DMS53 treated with DMSO at 0.1 percent for 48 hours (cell line): ENCODE results near the gene DPP10.

Experiments used
- DNase-seq: peaks from one replicate; lab custom pipeline; 2025; ENCODE audit not compliant: unreplicated experiment; lab: John Stamatoyannopoulos, UW

DPP10 gene

GRCh38 chr2:115201386-115201785, 758.9 kb downstream of the DPP10 start:
- no peak for DNase-seq

GRCh38 chr2:115208493-115209164, 766.2 kb downstream of the DPP10 start:
- DNase-seq = no peak

DNA sequence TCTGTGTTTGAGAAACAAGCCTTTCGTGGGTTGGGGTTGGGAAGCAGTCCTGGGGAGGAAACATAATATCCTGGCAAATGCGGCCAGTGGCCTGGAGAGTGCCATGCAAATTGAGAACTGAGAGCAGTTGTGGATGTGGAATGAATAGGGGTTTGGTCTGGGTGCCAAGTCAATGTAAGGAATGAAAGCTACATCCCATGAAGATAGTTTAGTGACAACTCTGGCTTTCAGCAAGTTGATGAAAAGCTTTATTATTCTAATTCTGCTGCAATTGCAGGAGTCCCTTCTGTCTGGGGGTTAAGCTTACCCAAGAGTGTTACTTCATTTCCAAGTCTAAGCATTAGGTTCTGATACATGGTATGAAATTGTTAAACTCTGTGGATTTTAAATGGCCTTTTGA, 771.6 kb downstream of the DPP10 start:
- no peak for DNase-seq

DNA sequence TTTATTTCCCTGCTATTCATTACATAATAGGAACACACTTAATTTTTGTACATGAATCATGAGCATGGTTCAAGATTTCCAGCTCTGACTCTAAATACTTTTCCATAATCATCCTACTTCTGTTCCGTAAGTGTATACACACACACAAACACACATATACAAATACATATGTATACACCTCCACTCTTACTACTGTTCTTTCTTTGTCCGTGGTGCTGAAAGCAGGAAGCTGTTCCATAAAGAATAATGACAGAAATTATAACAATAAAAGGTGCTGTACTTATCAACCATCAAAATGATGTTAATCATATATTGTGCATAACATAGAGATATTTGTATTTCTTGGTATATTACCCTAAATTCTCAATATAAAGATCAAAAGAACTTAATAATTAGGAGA, 776.9 kb downstream of the DPP10 start:
- no peak for DNase-seq

GRCh38 chr2:115234186-115234585, 791.7 kb downstream of the DPP10 start:
- DNase-seq = no peak

GRCh38 chr2:115234737-115235136, 792.3 kb downstream of the DPP10 start:
- DNase-seq = no peak

- no peak for DNase-seq
Observed at GRCh38 chr2:115248066-115248465, 805.6 kb downstream of the DPP10 start.

- no peak for DNase-seq
Observed at GRCh38 chr2:115277366-115277765, 834.9 kb downstream of the DPP10 start.

GRCh38 chr2:115285416-115285815, 843.0 kb downstream of the DPP10 start:
- no peak for DNase-seq

GRCh38 chr2:115290478-115290877, 848.0 kb downstream of the DPP10 start:
- no peak for DNase-seq

DNA sequence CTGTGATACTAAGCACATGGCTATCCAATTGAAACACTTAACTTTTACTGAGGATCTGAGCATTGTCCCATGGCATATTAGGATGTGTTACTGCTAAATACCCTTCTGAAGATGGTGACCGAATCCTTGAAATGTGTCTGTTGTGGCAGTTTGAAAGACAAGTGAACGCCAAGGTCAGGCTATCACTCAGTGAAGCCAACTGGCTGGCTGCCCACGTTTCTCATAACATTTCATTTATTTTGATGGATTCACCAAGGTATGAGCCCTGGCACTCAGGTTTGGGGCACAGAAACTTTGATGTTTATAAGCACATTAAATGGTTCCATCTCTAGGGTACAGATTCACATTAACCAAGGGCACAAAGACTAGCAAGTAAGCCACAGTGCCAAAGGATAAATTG, 850.3 kb downstream of the DPP10 start:
- no peak for DNase-seq

GRCh38 chr2:115294999-115295398, 852.6 kb downstream of the DPP10 start:
- DNase-seq = no peak

DNA sequence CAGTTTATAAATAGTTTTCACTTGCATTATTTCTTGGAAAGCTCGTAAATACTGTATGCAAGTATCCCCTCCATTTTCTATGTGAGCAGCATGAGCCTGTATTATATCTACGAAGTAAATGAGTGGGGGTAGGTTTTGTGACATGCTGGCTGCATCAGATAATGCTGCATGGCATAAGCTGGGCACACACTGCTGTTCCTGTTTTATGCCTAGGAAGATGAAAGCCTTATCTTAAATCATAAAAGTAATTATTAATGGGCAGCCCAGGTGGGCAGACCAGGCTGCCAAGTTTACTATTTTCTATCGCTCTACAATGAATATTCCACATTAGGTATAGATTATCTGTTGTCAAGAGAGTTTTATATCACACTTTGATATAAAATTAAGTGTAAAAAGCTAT, 854.6 kb downstream of the DPP10 start:
- DNase-seq = no peak

DNA sequence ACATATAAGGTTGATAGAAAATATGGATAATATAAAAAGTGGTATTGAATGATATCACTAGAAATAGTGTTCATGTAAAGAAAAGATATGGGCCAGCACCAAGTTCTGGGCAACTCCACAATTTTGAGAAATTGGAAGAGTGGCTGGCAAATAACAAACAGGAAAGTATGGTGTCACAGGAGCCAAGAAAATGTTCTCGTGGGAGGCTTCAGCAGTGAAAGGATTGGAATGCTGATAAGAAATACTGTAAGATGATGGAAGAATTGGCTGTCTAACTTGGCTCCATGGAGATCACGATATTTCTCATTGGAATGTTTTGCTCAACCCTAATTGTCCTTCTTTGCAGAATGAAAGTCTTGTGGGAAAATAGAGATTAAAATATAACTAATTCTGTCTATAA, 856.8 kb downstream of the DPP10 start:
- DNase-seq = no peak

GRCh38 chr2:115305712-115306111, 863.3 kb downstream of the DPP10 start:
- no peak for DNase-seq

- no peak for DNase-seq
Observed at GRCh38 chr2:115314119-115314518, 871.7 kb downstream of the DPP10 start.

GRCh38 chr2:115327061-115327460, 884.6 kb downstream of the DPP10 start:
- no peak for DNase-seq

- DNase-seq = no peak
Observed at GRCh38 chr2:115359550-115359949, 917.1 kb downstream of the DPP10 start.

- no peak for DNase-seq
Observed at GRCh38 chr2:115364093-115364492, 921.7 kb downstream of the DPP10 start.

DNA sequence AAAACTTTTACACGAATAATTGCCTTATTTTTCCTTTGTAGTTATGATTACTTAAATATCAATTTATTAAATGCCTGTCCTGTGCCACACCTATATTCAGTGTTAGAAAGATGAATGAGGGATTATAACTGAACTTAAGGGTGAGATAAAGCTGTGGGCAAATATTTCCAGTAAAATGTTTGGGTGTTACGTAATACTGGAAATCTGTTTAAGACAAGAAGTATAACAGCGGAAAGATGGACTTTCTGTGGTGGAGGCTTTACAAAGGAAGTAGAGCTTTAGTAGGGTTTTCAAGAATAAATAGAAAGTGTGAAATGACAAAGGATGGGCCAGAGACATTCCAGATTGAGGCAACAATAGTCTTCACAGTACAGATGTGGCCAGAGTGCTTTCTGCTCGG, 927.0 kb downstream of the DPP10 start:
- DNase-seq = no peak

GRCh38 chr2:115374981-115375380, 932.5 kb downstream of the DPP10 start:
- no peak for DNase-seq

DNA sequence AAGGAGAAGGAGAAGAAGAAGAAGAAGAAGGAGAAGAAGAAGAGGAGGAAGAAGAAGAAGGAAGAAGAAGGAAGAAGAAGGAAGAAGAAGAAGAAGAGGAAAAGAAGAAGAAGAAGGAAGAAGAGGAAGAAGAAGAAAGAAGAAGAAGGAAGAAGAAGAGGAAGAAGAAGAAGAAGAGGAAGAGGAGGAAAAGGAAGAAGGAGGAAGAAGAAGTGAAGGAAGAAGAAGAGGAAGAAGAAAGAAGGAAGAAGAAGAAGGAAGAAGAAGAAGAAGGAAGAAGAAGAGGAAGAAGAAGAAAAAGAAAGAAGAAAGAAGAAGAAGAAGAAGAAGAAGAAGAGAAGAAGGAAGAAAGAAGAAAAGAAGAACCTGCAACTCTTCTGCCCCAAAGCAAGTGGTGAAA, 942.0 kb downstream of the DPP10 start:
- no peak for DNase-seq

DNA sequence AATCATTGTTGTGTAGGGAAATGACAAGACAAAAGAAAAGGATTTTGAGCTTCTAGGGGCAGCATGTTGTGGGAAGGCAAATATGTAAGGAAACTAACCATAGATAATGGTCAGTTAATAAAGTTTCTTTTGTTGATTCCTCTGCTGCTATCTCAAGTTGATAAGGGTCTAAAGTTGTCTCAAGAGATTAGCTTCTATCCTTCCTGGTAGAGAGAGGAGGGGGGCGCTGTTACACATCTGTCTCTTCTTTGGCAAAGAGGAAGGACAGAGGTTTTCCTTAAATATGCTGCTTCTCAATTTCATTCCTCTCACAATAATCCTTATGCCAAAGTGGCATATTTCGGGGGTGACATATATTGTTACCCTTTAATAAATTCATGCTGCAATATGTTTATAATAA, 944.0 kb downstream of the DPP10 start:
- no peak for DNase-seq
